ENCODE results near the gene TRIM74. TPM values are rescaled to one million over a fixed set of nuclear protein-coding genes. Genes with fewer than 3 reads are reported as not detected.
"Not testable (repeated sequence)": the region's sequence is repeated elsewhere in the genome, so short reads cannot be mapped to it uniquely, and the experiment has no call there.

The TRIM74 gene
- total RNA-seq, 2 donors from 2014 or later = not detected

- TF ChIP-seq CTCF (IDR thresholded peaks at IDR 0.05) = peak; percentile 67
- H3K4me1 ChIP-seq (ENCODE audit: control insufficient read depth in 1 of 2, low read depth in 2 of 2); H3K9me3 ChIP-seq; H3K27ac ChIP-seq; H3K27me3 ChIP-seq (replicated peaks; ENCODE audit: insufficient read depth); DNase-seq (ENCODE audit: low spot score); H3K4me3 ChIP-seq: not testable (repeated sequence)
- peaks cover 14% of the 10 kb centered on the region for H3K36me3 ChIP-seq
- peak; percentile 51 for ATAC-seq (ENCODE audit: insufficient number of reproducible peaks, low FRiP score, low read depth)
These were observed 54.3 kb downstream of the TRIM74 start for GRCh38 chr7:72914756-72915525.

- H3K4me1 ChIP-seq (ENCODE audit: control insufficient read depth in 1 of 2, low read depth in 2 of 2); H3K9me3 ChIP-seq; H3K27ac ChIP-seq; ATAC-seq (ENCODE audit: insufficient number of reproducible peaks, low FRiP score, low read depth); H3K4me3 ChIP-seq; DNase-seq (ENCODE audit: low spot score); H3K27me3 ChIP-seq (replicated peaks; ENCODE audit: insufficient read depth): not testable (repeated sequence)
- H3K36me3 ChIP-seq = peaks cover 14% of the 10 kb centered on the region
These were observed 55.5 kb downstream of the TRIM74 start for GRCh38 chr7:72913750-72914149.

GRCh38 chr7:72911395-72911794 is 57.9 kb downstream of the TRIM74 start:
- H3K4me1 ChIP-seq (ENCODE audit: control insufficient read depth in 1 of 2, low read depth in 2 of 2); DNase-seq (ENCODE audit: low spot score); ATAC-seq (ENCODE audit: insufficient number of reproducible peaks, low FRiP score, low read depth); H3K27me3 ChIP-seq (replicated peaks; ENCODE audit: insufficient read depth); H3K27ac ChIP-seq; H3K9me3 ChIP-seq; H3K4me3 ChIP-seq: not testable (repeated sequence)
- peaks cover 14% of the 10 kb centered on the region for H3K36me3 ChIP-seq

Other genes with a start within 250 kb of the TRIM74 start
- 1 to 10 TPM; 1.1 to 6.8 TPM for gene TYW1B, start 141.3 kb downstream of the TRIM74 start, total RNA-seq
- 10 to 100 TPM; 21.5 to 25.5 TPM for gene POM121, start 44.4 kb downstream of the TRIM74 start, total RNA-seq
- not detected for gene SPDYE8, start 60.3 kb upstream of the TRIM74 start, total RNA-seq
- not detected for gene SPDYE11, start 88.4 kb upstream of the TRIM74 start, total RNA-seq
- not detected for gene SPDYE9, start 116.6 kb upstream of the TRIM74 start, total RNA-seq